Hematopoietic multipotent progenitor cell treated with erythropoietin and hydrocortisone succinate and interleukin-3 and kit ligand, for 15 days (in vitro differentiated cells): ENCODE results near the gene MEPCE.

Experiments used
- DNase-seq: peaks from one replicate; pipeline ENCODE4 v3.0.0-alpha.2; 2015; ENCODE audit warnings: low spot score

Gene MEPCE

GRCh38 chr7:100464791-100465190 lies 35.2 kb downstream of the MEPCE start:
- no peak for DNase-seq

GRCh38 chr7:100465299-100465698 lies 35.7 kb downstream of the MEPCE start:
- no peak for DNase-seq

- DNase-seq = peak; percentile 48
Observed at GRCh38 chr7:100465702-100466311, 36.2 kb downstream of the MEPCE start.

GRCh38 chr7:100466653-100467605 lies 37.3 kb downstream of the MEPCE start:
- DNase-seq = no peak

- DNase-seq = no peak
Observed at GRCh38 chr7:100467638-100468373, 38.2 kb downstream of the MEPCE start.

- peak; percentile 83 for DNase-seq
Observed at GRCh38 chr7:100469227-100470044, 39.8 kb downstream of the MEPCE start.

GRCh38 chr7:100471021-100471420 lies 41.4 kb downstream of the MEPCE start:
- no peak for DNase-seq

GRCh38 chr7:100472121-100472851 lies 42.7 kb downstream of the MEPCE start:
- no peak for DNase-seq

GRCh38 chr7:100472854-100473499 lies 43.3 kb downstream of the MEPCE start:
- peak; percentile 45 for DNase-seq

- DNase-seq = peak; percentile 69
Observed at GRCh38 chr7:100475549-100475948, 45.9 kb downstream of the MEPCE start.

- no peak for DNase-seq
Observed at GRCh38 chr7:100476101-100476780, 46.6 kb downstream of the MEPCE start.

- peak; percentile 52 for DNase-seq
Observed at GRCh38 chr7:100476903-100477870, 47.6 kb downstream of the MEPCE start.

- DNase-seq = no peak
Observed at GRCh38 chr7:100477871-100478267, 48.2 kb downstream of the MEPCE start.

GRCh38 chr7:100478958-100479660 lies 49.5 kb downstream of the MEPCE start, which contains the start of gene TSC22D4:
Gene TSC22D4, minus strand, starts transcription at chr7:100479214. Its CDS starts 1,176 bp downstream, at chr7:100478038.
- peak; percentile 93 for DNase-seq

- DNase-seq = no peak
Observed at GRCh38 chr7:100481466-100481865, 51.8 kb downstream of the MEPCE start.

GRCh38 chr7:100482728-100483089 lies 53.1 kb downstream of the MEPCE start:
- no peak for DNase-seq

- peak; percentile 79 for DNase-seq
Observed at GRCh38 chr7:100483090-100483721, 53.6 kb downstream of the MEPCE start.
